Keratinocyte (primary cell): ENCODE data around the gene IRF6. TPM values are rescaled to one million over a fixed set of nuclear protein-coding genes. Genes with fewer than 3 reads are reported as not detected.

Source experiments
- DNase-seq: peaks from one replicate; pipeline ENCODE4 v3.0.0-alpha.2; 2011; ENCODE audit warnings: low read depth, missing footprints, low spot score
- FAIRE-seq: peaks from 2 replicates; lab custom pipeline; 2011; peaks lifted over from hg19 to GRCh38; lab: Jason Lieb, UNC
- H2AFZ ChIP-seq: 2 replicates; pipeline ENCODE4 v1.6.0; 2012; ENCODE audit warnings: low read length, control low read depth, inconsistent platforms; ENCODE audit not compliant: control insufficient read depth
- H3K27ac ChIP-seq: 2 replicates; pipeline ENCODE4 v1.5.1; 2011; ENCODE audit warnings: low read length; ENCODE audit not compliant: control insufficient read depth, insufficient read depth
- H3K27me3 ChIP-seq: 3 replicates; pipeline ENCODE4 v1.6.0; 2011; ENCODE audit warnings: low read length; ENCODE audit not compliant: control insufficient read depth, insufficient read depth; ENCODE audit errors: extremely low read depth
- H3K36me3 ChIP-seq, 2 experiments: 2 replicates in 1 of 2; 3 replicates in 1 of 2; pipeline ENCODE4 v1.5.1; 2011; ENCODE audit warnings: low read length in 2 of 2, mild to moderate bottlenecking in 1 of 2; ENCODE audit not compliant: control insufficient read depth in 2 of 2, insufficient read depth in 2 of 2; ENCODE audit errors: extremely low read depth in 1 of 2
- H3K4me1 ChIP-seq: 3 replicates; pipeline ENCODE4 v1.5.1; 2011; ENCODE audit warnings: low read length; ENCODE audit not compliant: control insufficient read depth, insufficient read depth; ENCODE audit errors: extremely low read depth
- H3K4me2 ChIP-seq: 3 replicates; pipeline ENCODE4 v1.6.0; 2011; ENCODE audit warnings: low read depth, low read length; ENCODE audit not compliant: control insufficient read depth, insufficient read depth; ENCODE audit errors: extremely low read depth
- H3K4me3 ChIP-seq, 3 experiments: fragments of 200-600 bp in 1 of 3; sonication (generic) in 1 of 3; 2 replicates in 2 of 3; 3 replicates in 1 of 3; pipeline ENCODE4 v1.5.1; 2011 to 2016; ENCODE audit warnings: low read length in 3 of 3, mild to moderate bottlenecking in 3 of 3, control low read depth in 2 of 3, inconsistent platforms in 1 of 3, low read depth in 1 of 3, mixed read lengths in 1 of 3, mixed run types in 1 of 3, moderate library complexity in 1 of 3; ENCODE audit not compliant: control insufficient read depth in 2 of 3, insufficient read depth in 2 of 3; ENCODE audit errors: extremely low read depth in 1 of 3
- H3K79me2 ChIP-seq: 2 replicates; pipeline ENCODE4 v1.6.0; 2012; ENCODE audit warnings: low read length; ENCODE audit not compliant: control insufficient read depth, insufficient read depth
- H3K9ac ChIP-seq: 3 replicates; pipeline ENCODE4 v1.6.0; 2011; ENCODE audit warnings: low read length; ENCODE audit not compliant: control insufficient read depth, insufficient read depth; ENCODE audit errors: extremely low read depth
- H3K9me1 ChIP-seq: 3 replicates; pipeline ENCODE4 v1.6.0; 2011; ENCODE audit warnings: low read length; ENCODE audit not compliant: control insufficient read depth, insufficient read depth; ENCODE audit errors: extremely low read depth
- H3K9me3 ChIP-seq: 2 replicates; pipeline ENCODE4 v1.5.1; 2012; ENCODE audit warnings: low read depth, low read length; ENCODE audit not compliant: control insufficient read depth
- H4K20me1 ChIP-seq: 3 replicates; pipeline ENCODE4 v1.6.0; 2011; ENCODE audit warnings: low read length; ENCODE audit not compliant: control insufficient read depth, insufficient read depth; ENCODE audit errors: extremely low read depth
- EZH2 ChIP-seq: IDR thresholded peaks from one replicate; pipeline ENCODE4 v1.6.1; 2012; ENCODE audit warnings: inconsistent platforms, mild to moderate bottlenecking, low read length, moderate library complexity
- dilution Hi-C: fragments of 300-500 bp; cut with MboI; formaldehyde crosslinking; loops from one replicate; pipeline ENCODE4 v1.7.0; 2020; ENCODE audit warnings: low sequenced_read_pairs; ENCODE audit not compliant: extremely low pct_ligation_motif_present
- polyA plus RNA-seq, 5 experiments: library from polyadenylated mRNA; depleted of rRNA in 3 of 5; stranded (reverse) in 3 of 5; stranded (forward) in 1 of 5; unstranded in 1 of 5; fragments of >200 nt; gene quantifications; 1 replicate in 1 of 5; 2 replicates in 3 of 5; 3 replicates in 1 of 5; pipeline versions ENCODE4 v1.2.1 to v1.2.3, GENCODE V29; 2011 to 2012; ENCODE audit warnings: missing spikeins in 2 of 5, low read depth in 1 of 5, low replicate concordance in 1 of 5
- TF ChIP-seq, protein P1 (sequence below), 3 experiments: IDR thresholded peaks in 1 of 3; conservative IDR thresholded peaks in 1 of 3; optimal IDR thresholded peaks in 1 of 3; 2 replicates in 2 of 3; 3 replicates in 1 of 3; pipeline versions ENCODE3 to v1.5.1; 2011; ENCODE audit warnings: low read length in 3 of 3, mild to moderate bottlenecking in 3 of 3, moderate library complexity in 2 of 3, control low read depth in 1 of 3, inconsistent platforms in 1 of 3; ENCODE audit not compliant: insufficient read depth in 2 of 3; ENCODE audit errors: extremely low read depth in 1 of 3

IRF6 gene
- polyA plus RNA-seq, 1 donor (not counting 4 experiments of a cell fraction or from before 2014, with no cell fraction given) = 476 TPM

DNA sequence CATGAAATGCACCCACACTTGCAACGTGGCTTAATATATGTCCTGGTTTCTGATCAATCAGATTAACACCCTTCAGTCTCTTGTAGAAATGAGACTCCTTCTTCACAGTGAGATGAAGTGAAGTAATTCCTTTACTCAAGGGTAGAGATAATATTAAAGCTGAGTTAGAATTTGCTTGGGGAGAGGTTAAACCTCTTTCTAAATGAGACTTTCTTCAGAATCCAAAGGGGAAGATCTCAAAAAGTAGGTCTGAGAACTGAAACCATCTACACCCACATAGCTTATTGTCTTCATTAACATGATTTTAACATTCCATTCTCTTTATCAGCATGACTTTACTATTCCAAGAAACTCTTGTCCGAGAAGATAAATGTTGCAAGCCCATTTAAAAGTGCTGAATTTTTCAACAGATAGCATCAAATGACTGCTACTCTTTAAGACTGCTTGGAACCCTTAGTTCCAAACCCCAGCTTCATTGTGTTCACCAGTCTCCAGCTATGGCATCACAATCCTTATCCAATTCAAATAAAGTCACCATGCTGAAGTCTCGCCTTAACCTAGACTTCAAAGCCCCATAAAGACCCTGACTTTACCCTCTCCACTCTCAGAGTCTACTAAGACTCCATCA lies 69.3 kb downstream of the IRF6 start:
- no peak overlapping the region for H3K4me2 ChIP-seq
- H3K9me1 ChIP-seq = no peaks in the 10 kb centered on the region
- H3K27me3 ChIP-seq = no peaks in the 10 kb centered on the region
- H3K36me3 ChIP-seq = no peaks in the 10 kb centered on the region
- H3K4me3 ChIP-seq = no peak overlapping the region
- dilution Hi-C loops = no loop called here
- no peak overlapping the region for H2AFZ ChIP-seq
- H3K9me3 ChIP-seq = no peaks in the 10 kb centered on the region
- no peak overlapping the region for H3K27ac ChIP-seq
- H3K79me2 ChIP-seq = no peaks in the 10 kb centered on the region
- TF ChIP-seq, protein P1, sequence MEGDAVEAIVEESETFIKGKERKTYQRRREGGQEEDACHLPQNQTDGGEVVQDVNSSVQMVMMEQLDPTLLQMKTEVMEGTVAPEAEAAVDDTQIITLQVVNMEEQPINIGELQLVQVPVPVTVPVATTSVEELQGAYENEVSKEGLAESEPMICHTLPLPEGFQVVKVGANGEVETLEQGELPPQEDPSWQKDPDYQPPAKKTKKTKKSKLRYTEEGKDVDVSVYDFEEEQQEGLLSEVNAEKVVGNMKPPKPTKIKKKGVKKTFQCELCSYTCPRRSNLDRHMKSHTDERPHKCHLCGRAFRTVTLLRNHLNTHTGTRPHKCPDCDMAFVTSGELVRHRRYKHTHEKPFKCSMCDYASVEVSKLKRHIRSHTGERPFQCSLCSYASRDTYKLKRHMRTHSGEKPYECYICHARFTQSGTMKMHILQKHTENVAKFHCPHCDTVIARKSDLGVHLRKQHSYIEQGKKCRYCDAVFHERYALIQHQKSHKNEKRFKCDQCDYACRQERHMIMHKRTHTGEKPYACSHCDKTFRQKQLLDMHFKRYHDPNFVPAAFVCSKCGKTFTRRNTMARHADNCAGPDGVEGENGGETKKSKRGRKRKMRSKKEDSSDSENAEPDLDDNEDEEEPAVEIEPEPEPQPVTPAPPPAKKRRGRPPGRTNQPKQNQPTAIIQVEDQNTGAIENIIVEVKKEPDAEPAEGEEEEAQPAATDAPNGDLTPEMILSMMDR (optimal IDR thresholded peaks at IDR 0.05 in 1 of 3, IDR thresholded peaks at IDR 0.05 in 1 of 3, conservative IDR thresholded peaks at IDR 0.05 in 1 of 3; ENCODE audit: extremely low read depth in 1 of 3, insufficient read depth in 2 of 3, low read length in 3 of 3) = no peak
- no peak for TF ChIP-seq EZH2
- no peak overlapping the region for H3K9ac ChIP-seq
- peaks cover 3% of the 10 kb centered on the region for H3K4me1 ChIP-seq
- FAIRE-seq (no peak), DNase-seq (no peak)
- H4K20me1 ChIP-seq = no peaks in the 10 kb centered on the region

Other genes with a start within 250 kb of the IRF6 start
- gene CAMK1G, start 222.4 kb downstream of the IRF6 start, polyA plus RNA-seq = 0.02 TPM in 1 of 3 replicates, not detected in the others
- gene LAMB3, start 153.7 kb downstream of the IRF6 start, polyA plus RNA-seq = 659 to 1,206 TPM (median 953 TPM) in 3 replicates
- gene G0S2, start 130.7 kb downstream of the IRF6 start, polyA plus RNA-seq = 31.1 to 60.5 TPM (median 46.2 TPM) in 3 replicates
- gene HSD11B1, start 101.3 kb downstream of the IRF6 start, polyA plus RNA-seq = 2.7 to 7.4 TPM (median 3.4 TPM) in 3 replicates
- 0.08 to 0.16 TPM in 2 of 3 replicates, not detected in the other for gene TRAF3IP3, start 50.1 kb downstream of the IRF6 start, polyA plus RNA-seq
- 48.0 to 65.6 TPM (median 58.1 TPM) in 3 replicates for gene C1orf74, start 21.6 kb downstream of the IRF6 start, polyA plus RNA-seq
- 12.3 to 13.3 TPM (median 12.4 TPM) in 3 replicates for gene UTP25, start 21.8 kb upstream of the IRF6 start, polyA plus RNA-seq
- 4.6 to 10.6 TPM (median 8.3 TPM) in 3 replicates for gene SYT14, start 132.1 kb upstream of the IRF6 start, polyA plus RNA-seq